Measurements from ENCODE around the gene HTR1E. TPM values are rescaled to one million over a fixed set of nuclear protein-coding genes. Genes with fewer than 3 reads are reported as not detected.

HTR1E gene
- total RNA-seq, 1 donor from 2014 or later: not detected

Other genes with a start within 250 kb of the HTR1E start
- not detected for gene CGA, start 157.6 kb downstream of the HTR1E start, total RNA-seq (ENCODE audit: unreplicated experiment)
- gene ZNF292, start 218.0 kb downstream of the HTR1E start, total RNA-seq (ENCODE audit: unreplicated experiment): 40.9 TPM

All from endothelial cell (in vitro differentiated cells).